GM13977 (cell line): ENCODE data around the gene GPC5.
"Not testable (repeated sequence)": the region's sequence is repeated elsewhere in the genome, so short reads cannot be mapped to it uniquely, and the experiment has no call there.

Experiments
- DNase-seq: peaks from one replicate; pipeline ENCODE4 v3.0.0; 2012; ENCODE audit warnings: low spot score
- in situ Hi-C: fragments of 300-500 bp; cut with MboI; formaldehyde crosslinking; loops from one replicate; pipeline ENCODE4 v1.12.0; 2022; ENCODE audit warnings: low sequenced_read_pairs, low pct_unique_long_range_greater_than_20kb, mixed read lengths, inconsistent platforms; ENCODE audit not compliant: unreplicated experiment
- TF ChIP-seq, protein P1 (sequence below): IDR thresholded peaks from 2 replicates; pipeline ENCODE4 v1.5.1; 2012; ENCODE audit warnings: mild to moderate bottlenecking, control low read depth; ENCODE audit not compliant: insufficient read depth; ENCODE audit errors: extremely low read depth, missing control alignments

The GPC5 gene

DNA sequence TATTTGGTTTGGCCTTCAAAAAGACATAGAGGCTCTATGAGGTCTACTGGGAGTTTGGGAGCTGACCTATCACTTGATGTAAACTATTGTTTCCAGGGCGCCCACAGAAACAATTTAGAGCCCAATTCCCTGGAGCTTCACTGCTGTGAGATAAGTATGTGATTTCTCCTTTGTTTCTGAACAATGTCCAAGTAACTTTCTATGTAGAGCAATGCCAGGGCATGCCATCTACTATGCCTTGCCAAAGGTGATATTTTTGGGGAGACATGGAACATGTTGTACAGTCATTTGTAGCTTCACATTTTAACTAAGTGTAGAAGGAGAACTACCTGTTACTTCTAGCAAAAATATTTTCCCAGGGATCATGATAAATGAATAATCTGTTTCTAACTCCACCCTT is 872.6 kb downstream of the GPC5 start:
- TF ChIP-seq, protein P1, sequence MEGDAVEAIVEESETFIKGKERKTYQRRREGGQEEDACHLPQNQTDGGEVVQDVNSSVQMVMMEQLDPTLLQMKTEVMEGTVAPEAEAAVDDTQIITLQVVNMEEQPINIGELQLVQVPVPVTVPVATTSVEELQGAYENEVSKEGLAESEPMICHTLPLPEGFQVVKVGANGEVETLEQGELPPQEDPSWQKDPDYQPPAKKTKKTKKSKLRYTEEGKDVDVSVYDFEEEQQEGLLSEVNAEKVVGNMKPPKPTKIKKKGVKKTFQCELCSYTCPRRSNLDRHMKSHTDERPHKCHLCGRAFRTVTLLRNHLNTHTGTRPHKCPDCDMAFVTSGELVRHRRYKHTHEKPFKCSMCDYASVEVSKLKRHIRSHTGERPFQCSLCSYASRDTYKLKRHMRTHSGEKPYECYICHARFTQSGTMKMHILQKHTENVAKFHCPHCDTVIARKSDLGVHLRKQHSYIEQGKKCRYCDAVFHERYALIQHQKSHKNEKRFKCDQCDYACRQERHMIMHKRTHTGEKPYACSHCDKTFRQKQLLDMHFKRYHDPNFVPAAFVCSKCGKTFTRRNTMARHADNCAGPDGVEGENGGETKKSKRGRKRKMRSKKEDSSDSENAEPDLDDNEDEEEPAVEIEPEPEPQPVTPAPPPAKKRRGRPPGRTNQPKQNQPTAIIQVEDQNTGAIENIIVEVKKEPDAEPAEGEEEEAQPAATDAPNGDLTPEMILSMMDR = no peak
- DNase-seq = no peak
- in situ Hi-C loops = no loop called here

DNA sequence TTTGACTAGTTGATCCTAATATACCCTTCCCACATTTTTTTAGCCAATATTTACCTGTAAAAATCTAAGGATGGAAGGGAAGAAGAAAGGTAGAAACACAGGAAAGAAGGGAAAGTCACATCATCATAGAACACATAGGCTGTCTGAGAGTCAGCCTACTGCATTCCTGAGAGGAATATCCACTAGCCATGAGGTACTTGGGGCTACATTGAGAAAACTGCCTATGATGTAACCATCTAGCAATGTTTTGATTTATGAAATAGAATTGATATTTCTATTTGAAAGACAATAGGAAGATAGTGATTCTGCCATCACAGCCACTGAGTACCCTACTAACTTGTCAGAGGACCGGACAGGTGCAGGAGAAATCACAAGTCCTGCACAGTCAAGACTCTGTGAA is 873.8 kb downstream of the GPC5 start:
- TF ChIP-seq, protein P1 = no peak

DNA sequence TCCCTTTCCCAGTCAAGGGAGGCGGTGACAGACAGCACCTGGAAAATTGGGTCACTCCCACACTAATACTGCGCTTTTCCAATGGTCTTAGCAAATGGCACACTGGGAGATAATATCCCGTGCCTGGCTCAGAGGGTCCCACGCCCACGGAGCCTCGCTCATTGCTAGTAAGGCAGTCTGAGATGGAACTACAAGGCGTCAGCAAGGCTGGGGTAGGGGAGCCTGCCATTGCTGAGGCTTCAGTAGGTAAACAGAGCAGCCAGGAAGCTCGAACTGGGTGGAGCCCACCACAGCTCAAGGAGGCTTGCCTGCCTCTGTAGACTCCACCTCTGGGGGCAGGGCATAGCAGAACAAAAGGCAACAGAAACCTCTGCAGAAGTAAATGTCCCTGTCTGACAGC is 882.6 kb downstream of the GPC5 start:
- in situ Hi-C loops, DNase-seq: not testable (repeated sequence)

More for the DNA sequence above, 873.8 kb downstream of the GPC5 start:
- no peak for DNase-seq
- in situ Hi-C loops = no loop called here

DNA sequence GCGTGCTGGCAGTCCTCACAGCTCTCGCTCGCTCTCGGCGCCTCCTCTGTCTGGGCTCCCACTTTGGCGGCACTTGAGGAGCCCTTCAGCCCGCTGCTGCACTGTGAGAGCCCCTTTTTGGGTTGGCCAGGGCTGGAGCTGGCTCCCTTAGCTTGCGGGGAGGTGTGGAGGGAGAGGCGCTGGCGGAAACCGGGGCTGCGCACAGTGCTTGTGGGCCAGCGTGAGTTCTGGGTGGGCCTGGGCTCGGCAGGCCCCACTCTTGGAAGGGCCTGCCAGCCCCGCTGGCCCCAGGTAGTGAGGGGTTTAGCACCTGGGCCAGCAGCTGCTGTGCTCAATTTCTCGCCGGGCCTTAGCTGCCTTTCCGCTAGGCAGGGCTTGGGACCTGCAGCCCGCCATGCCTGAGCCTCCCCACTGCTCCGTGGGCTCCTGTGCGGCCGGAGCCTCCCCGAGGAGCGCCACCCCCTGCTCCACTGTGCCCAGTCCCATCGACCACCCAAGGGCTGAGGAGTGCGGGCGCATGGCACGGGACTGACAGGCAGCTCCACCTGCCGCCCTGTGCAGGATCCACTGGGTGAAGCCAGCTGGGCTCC is 892.4 kb downstream of the GPC5 start:
- DNase-seq, in situ Hi-C loops: not testable (repeated sequence)

DNA sequence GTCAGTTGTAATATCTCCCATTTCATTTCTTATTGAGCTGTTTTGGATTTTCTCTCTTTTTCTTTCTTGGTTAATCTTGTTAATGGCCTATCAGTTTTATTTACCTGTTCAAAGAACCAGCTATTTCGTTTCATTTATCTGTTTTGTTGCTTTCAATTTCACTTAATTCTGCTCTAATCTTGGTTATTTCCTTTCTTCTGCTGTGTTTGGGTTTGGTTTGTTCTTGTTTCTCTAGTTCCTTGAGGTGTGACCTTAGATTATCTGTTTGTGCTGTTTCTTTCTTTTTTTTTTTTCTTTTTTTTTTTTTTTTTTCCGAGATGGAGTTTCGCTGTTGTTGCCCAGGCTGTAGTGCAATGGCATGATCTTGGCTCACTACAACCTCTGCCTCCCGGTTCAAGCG is 896.1 kb downstream of the GPC5 start:
- DNase-seq, in situ Hi-C loops: not testable (repeated sequence)

- DNase-seq, in situ Hi-C loops: not testable (repeated sequence)
Observed at GRCh38 chr13:92296154-92296671, 897.8 kb downstream of the GPC5 start.

DNA sequence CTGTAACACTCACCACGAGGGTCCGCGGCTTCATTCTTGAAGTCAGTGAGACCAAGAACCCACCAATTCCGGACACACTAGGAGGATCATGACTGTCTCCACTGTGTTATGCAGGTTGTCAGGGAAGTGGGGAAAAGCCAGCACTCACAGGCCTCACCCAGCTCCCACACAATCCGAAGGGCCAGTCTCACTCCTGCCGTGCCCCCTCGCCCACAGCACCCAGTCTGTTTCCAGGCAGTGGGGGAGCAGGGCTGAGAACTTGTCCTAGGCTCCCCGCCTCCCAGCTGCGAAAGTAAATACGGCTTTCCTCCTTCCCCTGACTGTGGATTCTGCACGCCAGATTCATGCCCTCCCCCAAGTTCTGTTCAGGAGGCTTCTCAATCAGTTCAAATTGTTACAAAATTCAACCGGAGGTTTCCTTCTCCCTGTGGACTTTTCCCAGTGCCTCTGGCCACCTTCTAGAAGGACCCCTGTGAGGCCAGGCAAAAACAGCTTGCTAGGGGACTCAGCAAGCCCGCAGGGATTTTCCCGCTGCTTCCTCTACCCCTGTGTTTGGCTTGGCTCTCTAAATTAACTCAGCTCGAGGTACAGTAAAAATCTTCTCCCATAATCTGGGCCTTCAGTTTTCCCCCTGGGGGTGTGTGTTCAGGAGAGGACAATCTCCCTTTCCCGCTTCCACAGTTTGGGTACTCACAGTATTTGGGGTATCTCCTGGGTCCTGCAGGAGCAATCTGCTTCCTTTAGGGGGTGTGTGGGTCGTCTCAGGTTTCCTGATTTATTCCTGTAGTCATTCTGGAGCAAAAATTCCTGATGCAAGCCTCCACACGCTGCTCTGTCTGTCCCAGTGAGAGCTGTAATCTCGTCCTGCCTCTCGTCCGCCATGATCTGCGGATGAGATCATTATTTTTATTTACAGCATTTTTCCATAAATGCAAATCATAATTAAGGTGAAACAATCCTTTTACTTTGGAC is 899.8 kb downstream of the GPC5 start:
- in situ Hi-C loops = no loop called here
- DNase-seq = no peak
- TF ChIP-seq, protein P1 = no peak

GRCh38 chr13:92300651-92301050 is 902.2 kb downstream of the GPC5 start:
- in situ Hi-C loops = no loop called here
- TF ChIP-seq, protein P1 = no peak

More at GRCh38 chr13:92300651-92301050, 902.2 kb downstream of the GPC5 start:
- no peak for DNase-seq
